Measurements from ENCODE around the gene MATN3. TPM values are rescaled to one million over a fixed set of nuclear protein-coding genes. Genes with fewer than 3 reads are reported as not detected.

MATN3 gene
- total and polyA plus RNA-seq, 2 donors, result 0.05 to 0.91 TPM

Other genes with a start within 250 kb of the MATN3 start
- gene TTC32, start 110.7 kb downstream of the MATN3 start, total RNA-seq, result 26.0 TPM
- 93.2 TPM for gene TTC32, start 110.7 kb downstream of the MATN3 start, polyA plus RNA-seq
- gene WDR35, start 22.6 kb downstream of the MATN3 start, total RNA-seq, result 8.4 TPM
- gene WDR35, start 22.6 kb downstream of the MATN3 start, polyA plus RNA-seq, result 6.9 TPM
- 47.6 TPM for gene LAPTM4A, start 39.0 kb upstream of the MATN3 start, total RNA-seq
- 168 TPM for gene LAPTM4A, start 39.0 kb upstream of the MATN3 start, polyA plus RNA-seq
- 6.8 TPM for gene SDC1, start 212.5 kb upstream of the MATN3 start, total RNA-seq
- gene SDC1, start 212.5 kb upstream of the MATN3 start, polyA plus RNA-seq, result 18.9 TPM

Data from thymus (tissue), 2 donors.